IMR-90 (cell line): Measurements from ENCODE around the gene TNNI3K. TPM values are rescaled to one million over a fixed set of nuclear protein-coding genes. Genes with fewer than 3 reads are reported as not detected.

Experiments
- ATAC-seq: fragments of 200-7000 bp; cut with Tn5 transposase; 2 replicates; pipeline ENCODE4 v1.9.1; 2020; ENCODE audit warnings: low read depth, mild to moderate bottlenecking, moderate library complexity
- BruUV-seq: library from RNA; stranded (reverse); fragments of 400-500 nt; replicated peaks from 2 replicates; lab custom pipeline; 2021; lab: Mats Ljungman, UMichigan
- CTCF ChIA-PET: fragments of 300-600 bp; formaldehyde crosslinking; extraction: SDS; loops from one replicate; lab custom pipeline; 2021; ENCODE audit warnings: antibody characterized with exemption; lab: Yijun Ruan, JAX
- POLR2A ChIA-PET: fragments of 300-600 bp; sonication (Branson Sonifier 250); formaldehyde crosslinking; loops from one replicate; lab custom pipeline; 2022; ENCODE audit warnings: antibody characterized with exemption; ENCODE audit not compliant: unreplicated experiment; lab: Charles Lee
- DNase-seq: peaks from one replicate; pipeline ENCODE4 v3.0.0; 2013
- H2AFZ ChIP-seq: replicated peaks from 2 replicates; pipeline ENCODE3; 2013; ENCODE audit warnings: low read length, mild to moderate bottlenecking; ENCODE audit not compliant: poor library complexity
- H2AK5ac ChIP-seq: 2 replicates; pipeline ENCODE4 v1.6.1; 2013; ENCODE audit warnings: low read depth, low read length, inconsistent platforms
- H2AK9ac ChIP-seq: replicated peaks from 2 replicates; pipeline ENCODE3; 2013; ENCODE audit warnings: mild to moderate bottlenecking, low read depth, low read length, moderate library complexity; ENCODE audit not compliant: poor library complexity
- H2BK120ac ChIP-seq: 2 replicates; pipeline ENCODE4 v1.6.1; 2013; ENCODE audit warnings: low read depth, low read length, inconsistent platforms
- H2BK15ac ChIP-seq: 3 replicates; pipeline ENCODE4 v1.6.1; 2013; ENCODE audit warnings: low read depth, low read length, inconsistent platforms
- H2BK20ac ChIP-seq: 2 replicates; pipeline ENCODE4 v1.6.1; 2013; ENCODE audit warnings: low read depth, mild to moderate bottlenecking, inconsistent platforms, low read length, moderate library complexity
- H2BK5ac ChIP-seq: 2 replicates; pipeline ENCODE4 v1.6.1; 2013; ENCODE audit warnings: mild to moderate bottlenecking, low read depth, low read length, inconsistent platforms; ENCODE audit not compliant: poor library complexity, severe bottlenecking
- H3K14ac ChIP-seq: replicated peaks from 2 replicates; pipeline ENCODE4 v1.6.1; 2013; ENCODE audit warnings: low read depth, low read length, inconsistent platforms
- H3K18ac ChIP-seq: 2 replicates; pipeline ENCODE4 v1.6.1; 2013; ENCODE audit warnings: low read depth, low read length, control low read depth
- H3K23ac ChIP-seq: 2 replicates; pipeline ENCODE4 v1.6.1; 2013; ENCODE audit warnings: low read depth, low read length, inconsistent platforms
- H3K27ac ChIP-seq: 2 replicates; pipeline ENCODE4 v1.5.1; 2013; ENCODE audit warnings: mild to moderate bottlenecking, control low read depth, low read length; ENCODE audit not compliant: insufficient read depth
- H3K27me3 ChIP-seq: 2 replicates; pipeline ENCODE4 v1.6.1; 2013; ENCODE audit warnings: low read length; ENCODE audit not compliant: control insufficient read depth, insufficient read depth
- H3K36me3 ChIP-seq: 2 replicates; pipeline ENCODE4 v1.6.1; 2013; ENCODE audit warnings: low read length, mixed read lengths; ENCODE audit not compliant: control insufficient read depth, insufficient read depth
- H3K4ac ChIP-seq: 2 replicates; pipeline ENCODE4 v1.6.1; 2013; ENCODE audit warnings: low read depth, low read length, inconsistent platforms
- H3K4me1 ChIP-seq: 2 replicates; pipeline ENCODE4 v1.6.1; 2013; ENCODE audit warnings: low read length, mixed read lengths; ENCODE audit not compliant: control insufficient read depth, insufficient read depth
- H3K4me2 ChIP-seq: 2 replicates; pipeline ENCODE4 v1.6.1; 2013; ENCODE audit warnings: low read depth, mild to moderate bottlenecking, control low read depth, low read length, moderate library complexity
- H3K4me3 ChIP-seq: 2 replicates; pipeline ENCODE4 v1.5.1; 2013; ENCODE audit warnings: low read depth, mild to moderate bottlenecking, control low read depth, low read length, moderate library complexity; ENCODE audit not compliant: insufficient read depth
- H3K56ac ChIP-seq: 2 replicates; pipeline ENCODE4 v1.6.1; 2013; ENCODE audit warnings: low read length, inconsistent platforms; ENCODE audit not compliant: insufficient read depth; ENCODE audit errors: extremely low read depth
- H3K79me1 ChIP-seq, 2 experiments: 2 replicates each; pipeline ENCODE4 v1.6.1; 2013; ENCODE audit warnings: low read length in 2 of 2, inconsistent platforms in 1 of 2, low read depth in 1 of 2
- H3K9ac ChIP-seq: 2 replicates; pipeline ENCODE4 v1.6.1; 2013; ENCODE audit warnings: low read depth, low read length, control low read depth
- H3K9me1 ChIP-seq: 2 replicates; pipeline ENCODE4 v1.6.1; 2013; ENCODE audit warnings: low read length, inconsistent platforms; ENCODE audit not compliant: insufficient read depth
- H3K9me3 ChIP-seq: 2 replicates; pipeline ENCODE4 v1.6.1; 2013; ENCODE audit warnings: low read length; ENCODE audit not compliant: control insufficient read depth, insufficient read depth
- H4K20me1 ChIP-seq: 2 replicates; pipeline ENCODE4 v1.6.1; 2013; ENCODE audit warnings: low read length, inconsistent platforms; ENCODE audit not compliant: insufficient read depth
- H4K5ac ChIP-seq: 2 replicates; pipeline ENCODE4 v1.6.1; 2013; ENCODE audit warnings: mild to moderate bottlenecking, low read depth, low read length, control low read depth
- H4K8ac ChIP-seq, 2 experiments: 2 replicates each; pipeline ENCODE4 v1.6.1; 2013; ENCODE audit warnings: low read depth in 2 of 2, low read length in 2 of 2, control low read depth in 1 of 2, inconsistent platforms in 1 of 2
- H4K91ac ChIP-seq: 2 replicates; pipeline ENCODE4 v1.6.1; 2013; ENCODE audit warnings: low read depth, low read length, inconsistent platforms; ENCODE audit not compliant: insufficient read depth
- CEBPB ChIP-seq: IDR thresholded peaks from 2 replicates; pipeline ENCODE4 v1.6.1; 2012; ENCODE audit warnings: low read depth, low read length, improper control_type of control experiment
- CHD1 ChIP-seq: IDR thresholded peaks from 2 replicates; pipeline ENCODE4 v1.6.1; 2012; ENCODE audit warnings: low read depth, low read length, improper control_type of control experiment
- WGBS, 2 experiments: methylation state at CpG; one replicate each; pipeline versions ENCODE4 v1.1.5 to v1.1.7; 2013; ENCODE audit warnings: missing lambda C conversion rate in 2 of 2; ENCODE audit not compliant: insufficient read length in 1 of 2; ENCODE audit errors: extremely low coverage in 2 of 2; 5-methylcytosine and 5-hydroxymethylcytosine counted together
- dilution Hi-C: fragments of 300-500 bp; cut with HindIII; formaldehyde crosslinking; loops from one replicate; pipeline ENCODE4 v1.14.3; 2018; ENCODE audit warnings: low sequenced_read_pairs; ENCODE audit not compliant: unreplicated experiment
- in situ Hi-C: fragments of 300-500 bp; cut with MboI; formaldehyde crosslinking; loops from 3 replicates; pipeline ENCODE4 v1.14.3; 2019; ENCODE audit warnings: low sequenced_read_pairs, inconsistent platforms, mixed read lengths
- intact Hi-C: fragments of 100-400 bp; cut with micrococcal nuclease; formaldehyde crosslinking; loops from 2 replicates; pipeline ENCODE4 v1.10.0; 2022
- polyA plus RNA-seq, 3 experiments: library from polyadenylated mRNA; depleted of rRNA; stranded (reverse); fragments of >200 nt; gene quantifications; 2 replicates each; pipeline ENCODE4 v1.2.3, GENCODE V29; 2012; ENCODE audit warnings: low replicate concordance in 1 of 3
- total RNA-seq: library from RNA; depleted of rRNA; stranded (reverse); fragments of >200 nt; gene quantifications from 2 replicates; pipeline ENCODE4 v1.2.3, GENCODE V29; 2012

TNNI3K gene
- total and polyA plus RNA-seq, 2 of the 4 experiments (the other 2 are of a cell fraction) = 0.90 to 1.3 TPM

DNA sequence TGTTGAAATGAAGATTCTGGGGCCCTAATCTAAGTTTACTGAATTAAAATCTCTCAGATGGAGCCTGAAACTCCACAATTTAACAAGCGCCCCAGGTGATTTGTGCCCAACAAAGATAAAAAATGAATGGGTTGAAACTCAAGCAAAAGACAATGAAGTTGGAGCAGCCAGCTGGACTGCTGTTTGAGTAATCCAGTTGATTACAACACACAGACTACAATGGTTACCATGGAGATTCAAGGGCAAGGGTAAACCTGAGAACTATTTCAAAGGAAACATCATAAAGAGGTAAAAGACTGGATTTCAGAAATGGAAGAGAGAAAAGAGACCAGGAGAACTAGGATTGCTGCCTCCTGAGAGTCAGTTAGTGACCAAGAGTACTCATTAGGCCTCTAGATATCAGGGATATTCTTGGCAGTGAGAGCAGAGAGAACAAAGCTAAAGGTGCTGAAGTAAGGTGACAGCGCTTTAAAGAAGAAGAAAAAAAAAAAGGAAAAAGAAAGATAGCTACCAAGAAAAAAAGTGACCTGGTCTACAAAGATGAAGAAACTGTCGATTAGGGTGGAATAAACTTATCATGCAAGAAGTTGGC lies 232.7 kb downstream of the TNNI3K start:
- Histone ChIP-seq H3K56ac (no peak overlapping the region), H3K9me1 (no peaks in the 10 kb centered on the region), H3K36me3 (no peaks in the 10 kb centered on the region), H3K18ac (peak overlapping the region; percentile 49; the same call in 1 of the 2 replicates), H3K9ac (no peak overlapping the region), H3K4ac (no peak overlapping the region), H2BK120ac (no peak overlapping the region), H4K8ac (no peak overlapping the region), H3K4me3 (no peak overlapping the region), H2AFZ (no peak overlapping the region), H4K91ac (no peak overlapping the region), H3K27ac (no peak overlapping the region), H3K79me1 (no peaks in the 10 kb centered on the region), H4K20me1 (no peaks in the 10 kb centered on the region), H3K14ac (no peak overlapping the region), H3K27me3 (no peaks in the 10 kb centered on the region), H2BK5ac (no peak overlapping the region), H2BK15ac (0 out of 3 replicates have a peak overlapping the region, but pooled peaks have one; percentile 9), H3K23ac (no peak overlapping the region), H2BK20ac (no peak overlapping the region), H3K4me2 (no peak overlapping the region), H3K4me1 (peaks cover 6% of the 10 kb centered on the region; the same call in 1 of the 2 replicates), H3K9me3 (no peaks in the 10 kb centered on the region), H2AK5ac (no peak overlapping the region), H4K5ac (no peak overlapping the region; the same call in 1 of the 2 replicates), H2AK9ac (no peak overlapping the region)
- CTCF ChIA-PET = interaction anchor here (0.9 to 1.9 kb wide), 2 partner anchors 263 to 266 kb away, joined by 3 to 5 read pairs; partner anchors contain the start of gene TYW3
- peak; percentile 23 for DNase-seq
- in situ Hi-C loops = no loop called here
- ATAC-seq = no peak
- dilution Hi-C loops = no loop called here
- peak; percentile 42; the same call in 1 of the 2 replicates for TF ChIP-seq CEBPB
- no peak for TF ChIP-seq CHD1
- intact Hi-C loops = loop anchor here (2.0 to 10.0 kb wide), 2 partner anchors 263 to 627 kb away; no protein-coding TSS in a partner anchor
- BruUV-seq = no TSS peak
- POLR2A ChIA-PET = no interaction called here
- 100% methylated on average over 1 of the region's 3 CpGs; no CpG with 5 or more reads in 1 of the 2 experiments for WGBS, 2 experiments
